T-cell (primary cell): ENCODE data around the gene ABCF1. TPM values are rescaled to one million over a fixed set of nuclear protein-coding genes. Genes with fewer than 3 reads are reported as not detected.

Experiments used
- ATAC-seq, 4 experiments: fragments of 200-7000 bp in 3 of 4; fragments of 150-1000 bp in 1 of 4; cut with Tn5 transposase; replicated peaks in 1 of 4; 1 replicate in 3 of 4; 2 replicates in 1 of 4; pipeline ENCODE4 v1.10.0; 2021; ENCODE audit warnings: moderate library complexity in 3 of 4, mild to moderate bottlenecking in 2 of 4, moderate number of reproducible peaks in 1 of 4
- CTCF ChIA-PET, 2 donors: fragments of 300-600 bp; sonication (Branson Sonifier 250); formaldehyde crosslinking; loops; one replicate each; lab custom pipeline; 2022; ENCODE audit warnings: antibody characterized with exemption in 2 of 2; lab: Charles Lee
- POLR2A ChIA-PET, 2 donors: fragments of 300-600 bp; sonication (Branson Sonifier 250); formaldehyde crosslinking; loops; one replicate each; lab custom pipeline; 2022; ENCODE audit warnings: antibody characterized with exemption in 2 of 2; lab: Charles Lee
- DNase-seq, 35 experiments: peaks; one replicate each; pipeline versions ENCODE4 v3.0.0 to v3.0.0-alpha.2; 2013 to 2023
- H3K27ac ChIP-seq: one replicate; pipeline ENCODE4 v1.5.1; 2013; ENCODE audit warnings: low read length
- H3K27me3 ChIP-seq, 2 experiments: replicated peaks in 1 of 2; 1 replicate in 1 of 2; 2 replicates in 1 of 2; pipeline versions ENCODE4 v1.6.1 to v1.7.0; 2013; ENCODE audit warnings: low read length in 1 of 2, mixed read lengths in 1 of 2; ENCODE audit not compliant: control insufficient read depth in 2 of 2, insufficient read depth in 2 of 2; ENCODE audit errors: extremely low read depth in 1 of 2
- H3K36me3 ChIP-seq, 2 donors: 1 replicate in 1 of 2; 2 replicates in 1 of 2; pipeline versions ENCODE4 v1.6.1 to v1.7.0; 2013; ENCODE audit warnings: low read length in 1 of 2; ENCODE audit not compliant: control insufficient read depth in 2 of 2, insufficient read depth in 1 of 2; ENCODE audit errors: extremely low read depth in 1 of 2
- H3K4me1 ChIP-seq, 2 experiments: 1 replicate in 1 of 2; 2 replicates in 1 of 2; pipeline versions ENCODE4 v1.6.1 to v1.7.0; 2013; ENCODE audit warnings: low read length in 2 of 2, mixed read lengths in 1 of 2; ENCODE audit not compliant: insufficient read depth in 2 of 2, control insufficient read depth in 1 of 2; ENCODE audit errors: extremely low read depth in 1 of 2
- H3K4me3 ChIP-seq, 2 donors: 1 replicate in 1 of 2; 2 replicates in 1 of 2; pipeline versions ENCODE4 v1.5.1 to v1.7.0; 2013; ENCODE audit warnings: mild to moderate bottlenecking in 2 of 2, low read length in 1 of 2, moderate library complexity in 1 of 2; ENCODE audit not compliant: control insufficient read depth in 1 of 2; ENCODE audit errors: extremely low read depth in 1 of 2
- H3K9me3 ChIP-seq: 2 replicates; pipeline ENCODE4 v1.7.0; 2013
- H3K27ac Mint-ChIP-seq, 2 donors: one replicate each; pipeline ENCODE4 v1.8.0; 2020 to 2021; ENCODE audit warnings: mild to moderate bottlenecking in 2 of 2, mixed read lengths in 2 of 2
- H3K27me3 Mint-ChIP-seq, 2 donors: one replicate each; pipeline ENCODE4 v1.8.0; 2021 to 2022; ENCODE audit warnings: mixed read lengths in 2 of 2
- H3K36me3 Mint-ChIP-seq: one replicate; pipeline ENCODE4 v1.8.0; 2021; ENCODE audit warnings: mixed read lengths
- H3K4me1 Mint-ChIP-seq, 3 donors: one replicate each; pipeline ENCODE4 v1.8.0; 2020 to 2022; ENCODE audit warnings: mixed read lengths in 3 of 3, mild to moderate bottlenecking in 1 of 3
- H3K4me3 Mint-ChIP-seq, 3 donors: one replicate each; pipeline ENCODE4 v1.8.0; 2020 to 2022; ENCODE audit warnings: mild to moderate bottlenecking in 3 of 3, mixed read lengths in 3 of 3, moderate library complexity in 3 of 3
- H3K9me3 Mint-ChIP-seq, 3 donors: one replicate each; pipeline ENCODE4 v1.8.0; 2020 to 2022; ENCODE audit warnings: mixed read lengths in 3 of 3
- WGBS: methylation state at CpG from one replicate; pipeline ENCODE4 v1.1.5; 2013; ENCODE audit warnings: missing lambda C conversion rate; ENCODE audit not compliant: insufficient coverage; 5-methylcytosine and 5-hydroxymethylcytosine counted together
- total RNA-seq, 35 experiments: library from RNA in 6 of 35; stranded (reverse) in 6 of 35; fragments of 120-200 nt in 1 of 35; gene quantifications; one replicate each; pipeline versions ENCODE4 v1.2.1 to v1.2.4 and lab custom pipeline; 2013 to 2026

The ABCF1 gene
- total RNA-seq, 5 donors from 2014 or later (not counting 1 experiment from before 2014, with no cell fraction given), result 61.1 to 89.9 (median 73.8) TPM

DNA sequence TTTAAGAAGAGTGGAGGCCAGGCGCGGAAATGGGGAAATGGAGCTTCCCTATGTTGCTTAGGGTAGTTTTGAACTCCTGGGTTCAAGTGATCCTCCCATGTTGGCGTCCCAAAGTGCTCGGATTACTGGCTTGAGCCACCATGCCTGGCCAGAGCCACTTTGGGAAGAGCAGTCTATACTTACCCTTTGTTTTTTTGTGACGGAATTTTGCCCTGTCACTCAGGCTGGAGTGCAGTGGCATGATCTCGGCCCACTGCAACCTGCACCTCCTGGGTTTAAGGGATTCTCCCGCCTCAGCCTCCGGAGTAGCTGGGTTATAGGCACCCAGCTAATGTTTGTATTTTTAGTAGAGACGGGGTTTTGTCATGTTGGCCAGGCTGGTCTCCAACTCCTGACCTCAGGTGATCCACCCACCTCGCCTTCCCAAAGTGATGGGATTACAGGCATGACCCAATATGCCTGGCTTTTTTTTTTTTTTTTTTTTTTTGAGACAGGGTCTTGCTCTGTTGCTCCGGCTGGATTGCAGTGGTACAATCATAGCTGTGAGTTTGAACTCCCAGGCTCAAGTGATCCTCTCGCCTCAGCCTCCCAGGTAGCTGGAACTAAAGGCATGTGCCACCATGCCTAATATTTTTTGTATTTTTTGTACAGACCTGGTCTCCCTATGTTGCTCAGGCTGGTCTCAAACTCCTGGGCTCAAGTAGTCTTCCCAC lies 27.8 kb downstream of the ABCF1 start:
- Mint-ChIP-seq H3K27ac (no peak overlapping the region), H3K27me3 (no peaks in the 10 kb centered on the region), H3K4me3 (no peak overlapping the region), H3K36me3 (peaks cover 30% of the 10 kb centered on the region), H3K4me1 (peaks cover 21 to 35% (median 22%) of the 10 kb centered on the region in 3 donors), H3K9me3 (no peaks in the 10 kb centered on the region)
- Histone ChIP-seq H3K9me3 (no peaks in the 10 kb centered on the region), H3K27me3 (no peaks in the 10 kb centered on the region), H3K4me3 (no peak overlapping the region), H3K27ac (no peak overlapping the region), H3K4me1 (peaks cover 6 to 26% of the 10 kb centered on the region in 2 experiments), H3K36me3 (peaks cover 22 to 49% of the 10 kb centered on the region in 2 donors)
- CTCF ChIA-PET, result interaction anchor here (0.6 to 3.4 kb wide), 14 partner anchors 14 to 1052 kb away, joined by 3 to 26 read pairs (median 6); partner anchors contain the start of gene ABCF1 (in 1 of the 2)
- ATAC-seq (no peak), DNase-seq (no peak)
- POLR2A ChIA-PET, result interaction anchor here (0.6 to 1.6 kb wide), 6 partner anchors 12 to 131 kb away, joined by 3 to 9 read pairs (median 4); no protein-coding TSS in a partner anchor
- 91% methylated on average over 6 of the region's 12 CpGs for WGBS

DNA sequence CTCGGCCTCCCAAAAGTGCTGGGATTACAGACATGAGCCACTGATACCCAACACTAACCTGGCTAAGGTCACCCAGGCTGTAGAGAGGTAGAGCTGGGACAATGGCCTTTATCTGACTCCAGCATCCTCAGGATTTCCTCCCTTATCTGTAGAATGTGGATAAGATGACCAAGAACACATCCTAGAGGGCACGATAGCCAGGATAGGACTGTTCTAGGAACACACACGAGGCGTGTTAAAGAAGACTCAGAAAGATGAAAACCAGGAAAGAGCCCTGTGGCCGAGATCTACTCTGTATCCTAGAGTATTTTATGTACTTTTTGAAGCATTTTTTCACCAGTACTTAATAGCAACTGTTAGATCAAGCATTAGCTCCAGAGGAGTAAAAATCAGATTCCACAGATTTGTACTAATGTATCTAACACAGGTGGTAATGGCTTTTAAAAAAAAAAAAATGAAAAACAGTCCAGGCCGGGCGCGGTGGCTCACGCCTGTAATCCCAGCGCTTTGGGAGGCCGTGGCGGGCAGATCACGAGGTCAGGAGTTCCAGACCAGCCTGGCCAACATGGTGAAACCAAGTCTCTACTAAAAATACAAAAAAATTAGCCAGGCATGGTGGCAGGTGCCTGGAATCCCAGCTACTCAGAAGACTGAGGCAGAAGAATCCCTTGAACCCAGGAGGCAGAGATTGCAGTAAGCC lies 28.5 kb downstream of the ABCF1 start:
- Mint-ChIP-seq H3K27me3 (no peaks in the 10 kb centered on the region), H3K27ac (no peak overlapping the region), H3K4me1 (peaks cover 21 to 36% (median 22%) of the 10 kb centered on the region in 3 donors), H3K4me3 (no peak overlapping the region), H3K9me3 (no peaks in the 10 kb centered on the region), H3K36me3 (peaks cover 32% of the 10 kb centered on the region)
- ChIA-PET POLR2A (interaction anchor here (0.6 to 1.6 kb wide), 5 partner anchors 11 to 131 kb away, joined by 3 to 9 read pairs (median 5); no protein-coding TSS in a partner anchor), CTCF (interaction anchor here (0.5 to 1.4 kb wide), 5 partner anchors 14 to 1051 kb away, joined by 3 to 7 read pairs (median 3); no protein-coding TSS in a partner anchor)
- DNase-seq, result no peak
- Histone ChIP-seq H3K4me1 (peaks cover 6 to 26% of the 10 kb centered on the region in 2 experiments), H3K27me3 (no peaks in the 10 kb centered on the region), H3K36me3 (peaks cover 27 to 49% of the 10 kb centered on the region in 2 donors), H3K27ac (no peak overlapping the region), H3K4me3 (no peak overlapping the region), H3K9me3 (no peaks in the 10 kb centered on the region)
- WGBS, result 92% methylated on average over 8 of the region's 13 CpGs
- no peak for ATAC-seq

DNA sequence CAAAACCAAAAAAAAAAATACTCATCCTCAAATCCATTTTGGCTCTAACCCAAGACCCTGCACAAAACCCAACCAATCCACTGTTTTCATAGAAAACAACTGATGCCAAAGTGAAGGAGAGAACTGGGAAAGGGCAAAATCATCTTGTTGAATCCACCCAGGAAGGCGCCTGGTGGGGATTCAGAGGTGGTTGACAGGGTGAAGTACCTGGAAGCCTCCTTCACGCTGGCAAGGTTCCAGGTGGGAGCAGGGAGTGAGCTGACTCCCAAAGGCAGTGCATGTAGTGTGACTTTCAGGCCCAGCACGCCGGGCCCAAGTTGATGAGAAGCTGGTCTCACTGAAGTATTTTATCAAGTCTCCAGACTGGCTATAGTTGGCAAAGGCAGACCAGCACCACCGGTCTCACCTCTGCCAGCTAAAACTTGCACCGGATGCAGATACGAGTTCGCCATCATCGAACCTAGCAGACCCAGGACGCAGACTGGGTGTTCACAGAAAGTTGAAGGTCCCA lies 29.3 kb downstream of the ABCF1 start:
- 95% methylated on average over 10 of the region's 10 CpGs for WGBS
- Mint-ChIP-seq H3K9me3 (no peaks in the 10 kb centered on the region), H3K27ac (peak overlapping the region in 1 of 2 donors; percentile 52), H3K27me3 (no peaks in the 10 kb centered on the region), H3K36me3 (peaks cover 36% of the 10 kb centered on the region), H3K4me1 (peaks cover 21 to 39% (median 22%) of the 10 kb centered on the region in 3 donors), H3K4me3 (no peak overlapping the region)
- ChIA-PET CTCF (interaction anchor here in 1 of 2 donors (0.5 to 0.7 kb wide), 2 partner anchors 14 to 1050 kb away, joined by 3 to 5 read pairs; no protein-coding TSS in a partner anchor), POLR2A (interaction anchor here in 1 of 2 donors (1.6 kb wide), 1 partner anchor 14 kb away, joined by 12 read pairs; no protein-coding TSS in a partner anchor)
- no peaks in the 10 kb centered on the region for H3K9me3 ChIP-seq
- H3K4me3 ChIP-seq, result no peak overlapping the region
- no peaks in the 10 kb centered on the region for H3K27me3 ChIP-seq
- peaks cover 32 to 53% of the 10 kb centered on the region in 2 donors for H3K36me3 ChIP-seq
- peaks cover 6 to 26% of the 10 kb centered on the region in 2 experiments for H3K4me1 ChIP-seq
- ATAC-seq (no peak), DNase-seq (no peak)
- no peak overlapping the region for H3K27ac ChIP-seq

DNA sequence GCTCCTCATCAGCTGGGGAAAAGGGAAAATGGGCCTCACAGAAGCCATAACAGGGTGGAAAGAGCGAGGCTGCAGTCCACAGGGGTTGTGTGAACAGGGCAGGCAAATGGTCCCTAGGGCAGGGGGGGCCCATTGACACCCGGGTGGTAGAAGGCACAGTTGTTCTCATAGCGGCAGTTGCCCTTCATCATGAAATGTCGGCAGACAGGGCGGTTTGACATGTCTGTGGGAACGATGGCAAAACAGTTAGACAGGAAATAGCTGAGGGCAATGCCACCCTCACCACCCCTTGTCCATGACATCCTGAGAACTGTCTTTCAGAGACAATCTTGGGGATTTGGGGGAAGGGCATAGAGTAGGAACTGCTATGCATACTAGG lies 30.2 kb downstream of the ABCF1 start:
- Mint-ChIP-seq H3K27ac (peak overlapping the region; percentile 59 to 82), H3K4me1 (peaks cover 25 to 46% (median 29%) of the 10 kb centered on the region in 3 donors), H3K4me3 (no peak overlapping the region), H3K9me3 (no peaks in the 10 kb centered on the region), H3K27me3 (no peaks in the 10 kb centered on the region), H3K36me3 (peaks cover 43% of the 10 kb centered on the region)
- Histone ChIP-seq H3K4me3 (peak overlapping the region in 1 of 2 donors; percentile 6), H3K4me1 (peaks cover 6 to 29% of the 10 kb centered on the region in 2 experiments), H3K9me3 (no peaks in the 10 kb centered on the region), H3K27me3 (no peaks in the 10 kb centered on the region), H3K36me3 (peaks cover 37 to 61% of the 10 kb centered on the region in 2 donors), H3K27ac (peak overlapping the region; percentile 16)
- DNase-seq (peak in 15 of 35 experiments; percentile 7 to 55 (median 21)), ATAC-seq (peak in 3 of 4 experiments; percentile 10 to 27 (median 14))
- POLR2A ChIA-PET, result interaction anchor here (1.0 to 1.6 kb wide), 2 partner anchors 13 to 14 kb away, joined by 4 to 12 read pairs; no protein-coding TSS in a partner anchor
- CTCF ChIA-PET, result interaction anchor here (0.6 to 0.7 kb wide), 2 partner anchors 43 to 122 kb away, joined by 3 read pairs; no protein-coding TSS in a partner anchor
- whole genome bisulfite sequencing, result 47% methylated on average over 3 of the region's 6 CpGs

DNA sequence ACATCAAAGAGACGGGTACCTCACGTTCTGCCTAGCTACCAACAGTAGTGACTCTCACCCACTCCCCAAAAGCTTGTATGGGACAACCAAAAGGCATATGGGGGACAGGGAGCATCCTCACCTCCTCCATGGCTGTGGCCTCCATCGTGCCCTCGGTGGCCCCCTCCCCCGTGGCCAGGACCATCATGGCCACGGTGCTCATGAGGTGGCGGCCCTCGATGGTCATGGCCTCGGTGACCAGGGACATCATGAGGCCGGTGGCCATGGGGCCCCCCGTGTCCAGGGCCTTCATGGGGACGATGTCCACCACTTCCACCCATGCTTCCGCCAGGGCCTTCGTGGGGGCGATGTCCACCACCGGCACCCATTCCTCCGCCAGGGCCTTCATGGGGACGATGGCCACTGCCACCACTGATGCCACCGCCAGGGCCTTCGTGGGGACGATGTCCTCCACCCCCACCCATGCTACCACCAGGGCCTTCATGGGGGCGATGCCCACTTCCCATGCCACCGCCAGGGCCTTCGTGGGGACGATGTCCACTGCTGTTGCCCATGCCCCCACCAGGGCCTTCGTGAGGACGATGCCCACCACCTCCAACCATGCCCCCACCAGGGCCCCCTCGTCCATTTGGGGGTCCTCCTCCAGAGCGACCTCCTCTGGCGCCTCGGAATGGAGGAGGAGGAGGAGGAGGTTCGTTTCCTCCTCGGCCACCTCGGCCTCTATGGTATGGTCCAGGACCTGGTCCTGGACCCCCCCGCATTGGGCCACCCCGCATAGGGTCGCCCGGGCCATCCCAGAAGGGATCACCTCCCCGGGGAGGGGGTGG lies 30.8 kb downstream of the ABCF1 start:
- peak overlapping the region in 1 of 2 donors; percentile 82 for H3K27ac Mint-ChIP-seq
- Histone ChIP-seq H3K27me3 (no peaks in the 10 kb centered on the region), H3K27ac (peak overlapping the region; percentile 16), H3K9me3 (no peaks in the 10 kb centered on the region), H3K4me1 (peaks cover 6 to 31% of the 10 kb centered on the region in 2 experiments), H3K4me3 (peak overlapping the region in 1 of 2 donors; percentile 6), H3K36me3 (peaks cover 40 to 67% of the 10 kb centered on the region in 2 donors)
- DNase-seq (no peak), ATAC-seq (peak in 2 of 4 experiments; percentile 11 to 12)
- no peaks in the 10 kb centered on the region for H3K9me3 Mint-ChIP-seq
- H3K36me3 Mint-ChIP-seq, result peaks cover 48% of the 10 kb centered on the region
- no peak overlapping the region for H3K4me3 Mint-ChIP-seq
- H3K4me1 Mint-ChIP-seq, result peaks cover 25 to 49% (median 32%) of the 10 kb centered on the region in 3 donors
- no peaks in the 10 kb centered on the region for H3K27me3 Mint-ChIP-seq
- POLR2A ChIA-PET, result interaction anchor here (1.0 to 1.6 kb wide), 2 partner anchors 12 to 13 kb away, joined by 4 to 12 read pairs; no protein-coding TSS in a partner anchor
- WGBS, result 93% methylated on average over 31 of the region's 39 CpGs
- CTCF ChIA-PET, result interaction anchor here (0.6 to 0.7 kb wide), 2 partner anchors 43 to 122 kb away, joined by 3 read pairs; no protein-coding TSS in a partner anchor
